SIG-M5 treated with dmso at 0.1 percent for 504 hours (cell line): Measurements from ENCODE around the gene VPS50.
A peak's percentile ranks its signal among the peaks of the same experiment; 100 is the strongest.

Experiments used
- DNase-seq: peaks from one replicate; lab custom pipeline; 2025; ENCODE audit not compliant: unreplicated experiment; lab: John Stamatoyannopoulos, UW

The VPS50 gene

GRCh38 chr7:93238131-93238530 is 6.0 kb downstream of the VPS50 start:
- no peak for DNase-seq

- DNase-seq, result no peak
These were observed 6.6 kb downstream of the VPS50 start for GRCh38 chr7:93238748-93239147.

- no peak for DNase-seq
These were observed 7.7 kb downstream of the VPS50 start for GRCh38 chr7:93239824-93240223.

- no peak for DNase-seq
These were observed 9.9 kb downstream of the VPS50 start for GRCh38 chr7:93242106-93242505.

- peak; percentile 42 for DNase-seq
These were observed 13.6 kb downstream of the VPS50 start for GRCh38 chr7:93245525-93246432.

GRCh38 chr7:93249491-93250148 is 17.5 kb downstream of the VPS50 start:
- no peak for DNase-seq

GRCh38 chr7:93258661-93259060 is 26.5 kb downstream of the VPS50 start:
- no peak for DNase-seq

GRCh38 chr7:93262535-93262934 is 30.4 kb downstream of the VPS50 start:
- no peak for DNase-seq

- DNase-seq, result no peak
These were observed 33.1 kb downstream of the VPS50 start for GRCh38 chr7:93265220-93265619.

GRCh38 chr7:93279541-93279940 is 47.4 kb downstream of the VPS50 start:
- DNase-seq, result no peak

- no peak for DNase-seq
These were observed 52.7 kb downstream of the VPS50 start for GRCh38 chr7:93284908-93285307.

GRCh38 chr7:93293229-93293628 is 61.1 kb downstream of the VPS50 start:
- DNase-seq, result no peak

GRCh38 chr7:93298206-93298605 is 66.0 kb downstream of the VPS50 start:
- DNase-seq, result no peak

- DNase-seq, result no peak
These were observed 66.5 kb downstream of the VPS50 start for GRCh38 chr7:93298671-93299070.

GRCh38 chr7:93301736-93302135 is 69.6 kb downstream of the VPS50 start:
- DNase-seq, result no peak

GRCh38 chr7:93307131-93307660 is 75.0 kb downstream of the VPS50 start:
- DNase-seq, result no peak

GRCh38 chr7:93307943-93308342 is 75.8 kb downstream of the VPS50 start:
- DNase-seq, result no peak

GRCh38 chr7:93310346-93310745 is 78.2 kb downstream of the VPS50 start:
- DNase-seq, result no peak

- DNase-seq, result no peak
These were observed 82.3 kb downstream of the VPS50 start for GRCh38 chr7:93314449-93314848.

GRCh38 chr7:93315896-93316295 is 83.7 kb downstream of the VPS50 start:
- no peak for DNase-seq

- no peak for DNase-seq
These were observed 84.6 kb downstream of the VPS50 start for GRCh38 chr7:93316730-93317129.

- DNase-seq, result no peak
These were observed 88.7 kb downstream of the VPS50 start for GRCh38 chr7:93320887-93321286.
